Measurements from ENCODE around the gene AFF2. TPM values are rescaled to one million over a fixed set of nuclear protein-coding genes. Genes with fewer than 3 reads are reported as not detected.

Gene AFF2
- total RNA-seq, 4 donors from 2014 or later = 0.27 to 0.32 TPM; not detected in 2

- Histone ChIP-seq H3K4me3 (no peak overlapping the region), H3K27ac (no peak overlapping the region), H3K4me1 (no peaks in the 10 kb centered on the region), H3K27me3 (no peaks in the 10 kb centered on the region), H3K9me3 (no peaks in the 10 kb centered on the region), H3K36me3 (no peaks in the 10 kb centered on the region)
- no peak for DNase-seq
- in situ Hi-C loops (cut with MboI; ENCODE audit: low pct_ligation_motif_present in 1 of 4, low pct_unique_long_range_greater_than_20kb in 1 of 4, low sequenced_read_pairs in 3 of 4) = no loop called here
- intact Hi-C loops (cut with DNase I; ENCODE audit: low total_unique reads) = no loop called here
- 42% methylated on average over 4 of the region's 4 CpGs; no CpG with 5 or more reads in 1 of the 2 donors for WGBS, 2 donors (ENCODE audit: low coverage in 1 of 2)
- no peak for TF ChIP-seq CTCF (IDR thresholded peaks at IDR 0.05)
- no peak for TF ChIP-seq EP300 (IDR thresholded peaks at IDR 0.05; ENCODE audit: low read depth)
- no peak for TF ChIP-seq POLR2A (IDR thresholded peaks at IDR 0.05)
- TF ChIP-seq POLR2AphosphoS5 (IDR thresholded peaks at IDR 0.05) = no peak
These were observed 353.9 kb downstream of the AFF2 start for GRCh38 chrX:148854306-148854705.

- no peaks in the 10 kb centered on the region for H3K27me3 ChIP-seq
- H3K36me3 ChIP-seq = no peaks in the 10 kb centered on the region
- no peak for TF ChIP-seq EP300 (IDR thresholded peaks at IDR 0.05; ENCODE audit: low read depth)
- no peak for TF ChIP-seq POLR2AphosphoS5 (IDR thresholded peaks at IDR 0.05)
- TF ChIP-seq POLR2A (IDR thresholded peaks at IDR 0.05) = no peak
- no peak for TF ChIP-seq CTCF (IDR thresholded peaks at IDR 0.05)
- no peak overlapping the region for H3K4me3 ChIP-seq
- WGBS, 2 donors (ENCODE audit: low coverage in 1 of 2) = 7 to 43% methylated on average over 1 of the region's 1 CpG
- H3K27ac ChIP-seq = no peak overlapping the region
- no peaks in the 10 kb centered on the region for H3K4me1 ChIP-seq
- intact Hi-C loops (cut with DNase I; ENCODE audit: low total_unique reads) = no loop called here
- in situ Hi-C loops (cut with MboI; ENCODE audit: low pct_ligation_motif_present in 1 of 4, low pct_unique_long_range_greater_than_20kb in 1 of 4, low sequenced_read_pairs in 3 of 4) = no loop called here
- DNase-seq = no peak
- H3K9me3 ChIP-seq = no peaks in the 10 kb centered on the region
These were observed 356.1 kb downstream of the AFF2 start for GRCh38 chrX:148856505-148856904.

- intact Hi-C loops (cut with DNase I; ENCODE audit: low total_unique reads) = no loop called here
These were observed 365.1 kb downstream of the AFF2 start for GRCh38 chrX:148865277-148866210.

More at GRCh38 chrX:148865277-148866210, 365.1 kb downstream of the AFF2 start:
- Histone ChIP-seq H3K27ac (no peak overlapping the region), H3K4me1 (no peaks in the 10 kb centered on the region), H3K9me3 (no peaks in the 10 kb centered on the region), H3K27me3 (no peaks in the 10 kb centered on the region), H3K4me3 (no peak overlapping the region), H3K36me3 (no peaks in the 10 kb centered on the region)
- WGBS, 2 donors (ENCODE audit: low coverage in 1 of 2) = 53 to 62% methylated on average over 3 to 9 of the region's 9 CpGs
- in situ Hi-C loops (cut with MboI; ENCODE audit: low pct_ligation_motif_present in 1 of 4, low pct_unique_long_range_greater_than_20kb in 1 of 4, low sequenced_read_pairs in 3 of 4) = no loop called here
- TF ChIP-seq POLR2A (IDR thresholded peaks at IDR 0.05) = no peak
- no peak for TF ChIP-seq CTCF (IDR thresholded peaks at IDR 0.05)
- TF ChIP-seq EP300 (IDR thresholded peaks at IDR 0.05; ENCODE audit: low read depth) = no peak
- no peak for TF ChIP-seq POLR2AphosphoS5 (IDR thresholded peaks at IDR 0.05)
- DNase-seq = no peak
